Neural cell (in vitro differentiated cells): ENCODE results near the gene LCOR.

Experiments
- EP300 ChIP-seq: fragments of 450-650 bp; conservative IDR thresholded peaks from 2 replicates; pipeline ENCODE4 v1.6.1; 2014; ENCODE audit warnings: antibody characterized with exemption, mild to moderate bottlenecking, moderate library complexity; ENCODE audit not compliant: poor library complexity, severe bottlenecking
- POLR2AphosphoS5 ChIP-seq: IDR thresholded peaks from 2 replicates; pipeline ENCODE4 v1.6.1; 2012
- RAD21 ChIP-seq: fragments of 450-650 bp; conservative IDR thresholded peaks from 2 replicates; pipeline ENCODE4 v1.6.1; 2014; ENCODE audit warnings: antibody characterized with exemption, mild to moderate bottlenecking, moderate library complexity
- TAF1 ChIP-seq: IDR thresholded peaks from 2 replicates; pipeline ENCODE4 v1.6.1; 2012; ENCODE audit warnings: low read depth
- TF ChIP-seq, protein P1 (sequence below): fragments of 450-650 bp; IDR thresholded peaks from 2 replicates; pipeline ENCODE4 v1.5.1; 2014; ENCODE audit warnings: antibody characterized with exemption, mild to moderate bottlenecking, moderate library complexity; ENCODE audit not compliant: poor library complexity, severe bottlenecking
- TF ChIP-seq, protein P2 (sequence below): IDR thresholded peaks from 2 replicates; pipeline ENCODE4 v1.6.1; 2012; ENCODE audit warnings: borderline replicate concordance

DNA sequence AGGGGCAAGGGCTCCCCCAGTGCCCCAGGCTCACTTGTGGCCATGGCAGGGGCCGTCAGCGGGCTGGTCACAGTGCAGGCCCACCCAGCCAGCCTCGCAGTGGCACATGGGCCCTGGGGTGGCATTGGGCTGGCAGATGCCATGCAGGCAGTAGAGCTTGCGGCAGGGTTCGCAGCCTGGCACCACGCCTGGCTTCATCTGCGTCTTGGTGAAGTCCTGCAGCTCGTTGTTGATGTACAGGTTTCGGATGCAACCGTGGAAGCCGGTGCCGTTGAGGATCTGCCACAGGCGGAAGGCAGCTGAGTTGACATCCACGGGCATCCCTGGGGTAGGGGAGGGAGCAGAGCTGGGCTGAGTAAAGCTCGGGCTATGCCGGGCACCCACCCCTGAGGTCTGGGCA, 170.6 kb downstream of the LCOR start:
- TF ChIP-seq POLR2AphosphoS5 = no peak
- TF ChIP-seq, protein P1, sequence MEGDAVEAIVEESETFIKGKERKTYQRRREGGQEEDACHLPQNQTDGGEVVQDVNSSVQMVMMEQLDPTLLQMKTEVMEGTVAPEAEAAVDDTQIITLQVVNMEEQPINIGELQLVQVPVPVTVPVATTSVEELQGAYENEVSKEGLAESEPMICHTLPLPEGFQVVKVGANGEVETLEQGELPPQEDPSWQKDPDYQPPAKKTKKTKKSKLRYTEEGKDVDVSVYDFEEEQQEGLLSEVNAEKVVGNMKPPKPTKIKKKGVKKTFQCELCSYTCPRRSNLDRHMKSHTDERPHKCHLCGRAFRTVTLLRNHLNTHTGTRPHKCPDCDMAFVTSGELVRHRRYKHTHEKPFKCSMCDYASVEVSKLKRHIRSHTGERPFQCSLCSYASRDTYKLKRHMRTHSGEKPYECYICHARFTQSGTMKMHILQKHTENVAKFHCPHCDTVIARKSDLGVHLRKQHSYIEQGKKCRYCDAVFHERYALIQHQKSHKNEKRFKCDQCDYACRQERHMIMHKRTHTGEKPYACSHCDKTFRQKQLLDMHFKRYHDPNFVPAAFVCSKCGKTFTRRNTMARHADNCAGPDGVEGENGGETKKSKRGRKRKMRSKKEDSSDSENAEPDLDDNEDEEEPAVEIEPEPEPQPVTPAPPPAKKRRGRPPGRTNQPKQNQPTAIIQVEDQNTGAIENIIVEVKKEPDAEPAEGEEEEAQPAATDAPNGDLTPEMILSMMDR = no peak
- TF ChIP-seq, protein P2, sequence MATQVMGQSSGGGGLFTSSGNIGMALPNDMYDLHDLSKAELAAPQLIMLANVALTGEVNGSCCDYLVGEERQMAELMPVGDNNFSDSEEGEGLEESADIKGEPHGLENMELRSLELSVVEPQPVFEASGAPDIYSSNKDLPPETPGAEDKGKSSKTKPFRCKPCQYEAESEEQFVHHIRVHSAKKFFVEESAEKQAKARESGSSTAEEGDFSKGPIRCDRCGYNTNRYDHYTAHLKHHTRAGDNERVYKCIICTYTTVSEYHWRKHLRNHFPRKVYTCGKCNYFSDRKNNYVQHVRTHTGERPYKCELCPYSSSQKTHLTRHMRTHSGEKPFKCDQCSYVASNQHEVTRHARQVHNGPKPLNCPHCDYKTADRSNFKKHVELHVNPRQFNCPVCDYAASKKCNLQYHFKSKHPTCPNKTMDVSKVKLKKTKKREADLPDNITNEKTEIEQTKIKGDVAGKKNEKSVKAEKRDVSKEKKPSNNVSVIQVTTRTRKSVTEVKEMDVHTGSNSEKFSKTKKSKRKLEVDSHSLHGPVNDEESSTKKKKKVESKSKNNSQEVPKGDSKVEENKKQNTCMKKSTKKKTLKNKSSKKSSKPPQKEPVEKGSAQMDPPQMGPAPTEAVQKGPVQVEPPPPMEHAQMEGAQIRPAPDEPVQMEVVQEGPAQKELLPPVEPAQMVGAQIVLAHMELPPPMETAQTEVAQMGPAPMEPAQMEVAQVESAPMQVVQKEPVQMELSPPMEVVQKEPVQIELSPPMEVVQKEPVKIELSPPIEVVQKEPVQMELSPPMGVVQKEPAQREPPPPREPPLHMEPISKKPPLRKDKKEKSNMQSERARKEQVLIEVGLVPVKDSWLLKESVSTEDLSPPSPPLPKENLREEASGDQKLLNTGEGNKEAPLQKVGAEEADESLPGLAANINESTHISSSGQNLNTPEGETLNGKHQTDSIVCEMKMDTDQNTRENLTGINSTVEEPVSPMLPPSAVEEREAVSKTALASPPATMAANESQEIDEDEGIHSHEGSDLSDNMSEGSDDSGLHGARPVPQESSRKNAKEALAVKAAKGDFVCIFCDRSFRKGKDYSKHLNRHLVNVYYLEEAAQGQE = no peak
- no peak for TF ChIP-seq TAF1
- no peak for TF ChIP-seq EP300
- no peak for TF ChIP-seq RAD21
